ENCODE results near the gene FRMPD3.

- no peak for TF ChIP-seq CTCF (optimal IDR thresholded peaks at IDR 0.05 in 1 of 3, IDR thresholded peaks at IDR 0.05 in 1 of 3, conservative IDR thresholded peaks at IDR 0.05 in 1 of 3; ENCODE audit: extremely low read depth in 1 of 3, insufficient read depth in 2 of 3, low read length in 3 of 3)
- TF ChIP-seq EZH2 (IDR thresholded peaks at IDR 0.05; ENCODE audit: low read length): no peak
These were observed 841 bp upstream of the FRMPD3 start for GRCh38 chrX:107448625-107448997.
